LNCaP clone FGC (cell line): ENCODE results near the gene NCOA5.
"Not testable (repeated sequence)": the region's sequence is repeated elsewhere in the genome, so short reads cannot be mapped to it uniquely, and the experiment has no call there.

Experiments used
- DNase-seq: peaks from one replicate; pipeline ENCODE4 v3.0.0-alpha.2; 2011; ENCODE audit warnings: low read depth
- H3K4me3 ChIP-seq: 2 replicates; pipeline ENCODE4 v1.5.1; 2011; ENCODE audit warnings: mild to moderate bottlenecking, low read depth, low read length, control low read depth
- TF ChIP-seq, protein P1 (sequence below): IDR thresholded peaks from 2 replicates; pipeline ENCODE4 v1.5.1; 2012; ENCODE audit warnings: mild to moderate bottlenecking; ENCODE audit not compliant: control insufficient read depth, insufficient read depth; ENCODE audit errors: extremely low read depth

Gene NCOA5

DNA sequence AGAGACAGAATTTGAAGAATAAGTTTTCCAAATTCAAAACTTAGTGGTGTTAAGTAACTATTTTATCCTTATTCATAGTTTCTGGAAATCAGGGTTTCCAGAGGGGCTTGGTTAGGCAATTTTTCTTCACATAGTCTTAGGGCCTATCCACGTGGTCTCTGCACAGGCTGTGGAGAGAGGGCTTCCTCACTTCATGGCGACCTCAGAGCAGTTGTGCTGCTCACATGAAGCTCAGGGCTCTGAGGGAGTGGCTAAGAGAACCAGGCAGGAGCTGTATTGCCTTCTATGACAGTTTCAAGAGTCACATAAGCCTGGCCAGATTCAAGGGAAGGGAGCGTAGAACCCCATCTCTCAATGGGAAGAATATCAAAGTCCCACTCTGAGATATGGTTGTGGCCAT, 14.5 kb upstream of the NCOA5 start:
- no peak for DNase-seq
- TF ChIP-seq, protein P1, sequence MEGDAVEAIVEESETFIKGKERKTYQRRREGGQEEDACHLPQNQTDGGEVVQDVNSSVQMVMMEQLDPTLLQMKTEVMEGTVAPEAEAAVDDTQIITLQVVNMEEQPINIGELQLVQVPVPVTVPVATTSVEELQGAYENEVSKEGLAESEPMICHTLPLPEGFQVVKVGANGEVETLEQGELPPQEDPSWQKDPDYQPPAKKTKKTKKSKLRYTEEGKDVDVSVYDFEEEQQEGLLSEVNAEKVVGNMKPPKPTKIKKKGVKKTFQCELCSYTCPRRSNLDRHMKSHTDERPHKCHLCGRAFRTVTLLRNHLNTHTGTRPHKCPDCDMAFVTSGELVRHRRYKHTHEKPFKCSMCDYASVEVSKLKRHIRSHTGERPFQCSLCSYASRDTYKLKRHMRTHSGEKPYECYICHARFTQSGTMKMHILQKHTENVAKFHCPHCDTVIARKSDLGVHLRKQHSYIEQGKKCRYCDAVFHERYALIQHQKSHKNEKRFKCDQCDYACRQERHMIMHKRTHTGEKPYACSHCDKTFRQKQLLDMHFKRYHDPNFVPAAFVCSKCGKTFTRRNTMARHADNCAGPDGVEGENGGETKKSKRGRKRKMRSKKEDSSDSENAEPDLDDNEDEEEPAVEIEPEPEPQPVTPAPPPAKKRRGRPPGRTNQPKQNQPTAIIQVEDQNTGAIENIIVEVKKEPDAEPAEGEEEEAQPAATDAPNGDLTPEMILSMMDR = no peak
- no peak overlapping the region for H3K4me3 ChIP-seq

DNA sequence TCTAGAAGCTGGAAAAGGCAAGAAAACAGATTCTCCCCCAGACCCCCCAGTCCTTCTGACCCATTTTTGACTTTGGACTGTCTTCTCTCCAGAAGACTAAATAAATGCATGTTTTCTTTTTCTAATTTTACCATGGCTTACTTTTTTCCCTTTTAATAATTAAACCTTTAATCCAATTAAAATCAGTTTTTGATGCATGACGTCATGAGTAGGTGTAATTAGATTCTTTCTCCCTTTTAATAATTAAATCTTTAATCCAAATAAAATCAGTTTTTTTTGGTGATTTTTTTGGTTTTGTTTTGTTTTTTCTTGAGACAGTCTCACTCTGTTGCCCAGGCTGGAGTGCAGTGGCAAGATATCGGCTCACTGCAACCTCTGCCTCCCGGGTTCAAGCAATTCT, 13.2 kb upstream of the NCOA5 start:
- TF ChIP-seq, protein P1 = no peak
- DNase-seq = no peak
- H3K4me3 ChIP-seq = no peak overlapping the region

DNA sequence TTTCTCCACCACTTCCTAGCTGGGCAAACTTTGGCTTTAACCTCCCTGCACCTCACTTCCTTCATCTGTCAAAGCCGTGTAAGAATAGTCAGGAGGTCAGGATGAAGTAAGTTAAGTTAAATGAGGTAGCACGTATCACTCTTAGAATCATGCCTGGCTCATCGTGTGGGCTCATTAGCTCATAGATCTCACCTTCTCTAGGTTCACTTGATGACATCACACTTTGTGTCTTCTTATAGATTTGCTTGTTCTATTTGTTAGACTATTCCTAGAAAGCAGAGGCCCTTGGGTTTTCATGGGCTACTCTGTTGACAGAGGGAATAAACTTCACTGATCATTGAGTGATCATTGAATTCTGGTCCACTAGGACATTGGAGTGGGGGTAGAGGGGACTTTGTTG, 12.2 kb upstream of the NCOA5 start:
- TF ChIP-seq, protein P1 = no peak
- DNase-seq = no peak
- H3K4me3 ChIP-seq = no peak overlapping the region

DNA sequence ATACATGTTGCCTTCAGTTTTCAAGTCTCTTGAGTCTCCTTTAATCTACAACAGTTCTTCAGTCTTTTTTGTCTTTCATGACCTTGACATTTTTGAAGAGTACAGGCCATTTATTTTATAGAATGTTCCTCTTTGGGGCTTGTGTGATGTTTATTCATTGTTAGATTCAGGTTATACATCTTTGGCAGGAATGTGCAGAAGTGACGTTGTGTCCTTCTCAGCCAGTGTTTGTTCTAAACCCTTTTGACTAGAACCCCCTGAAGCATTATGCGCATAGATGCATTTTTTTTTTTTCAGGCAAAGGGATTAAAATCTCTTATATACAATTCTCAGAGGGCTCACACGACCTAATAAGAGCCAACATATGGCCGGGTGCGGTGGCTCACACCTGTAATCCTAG, 11.2 kb upstream of the NCOA5 start:
- no peak for DNase-seq
- TF ChIP-seq, protein P1 = no peak
- no peak overlapping the region for H3K4me3 ChIP-seq

DNA sequence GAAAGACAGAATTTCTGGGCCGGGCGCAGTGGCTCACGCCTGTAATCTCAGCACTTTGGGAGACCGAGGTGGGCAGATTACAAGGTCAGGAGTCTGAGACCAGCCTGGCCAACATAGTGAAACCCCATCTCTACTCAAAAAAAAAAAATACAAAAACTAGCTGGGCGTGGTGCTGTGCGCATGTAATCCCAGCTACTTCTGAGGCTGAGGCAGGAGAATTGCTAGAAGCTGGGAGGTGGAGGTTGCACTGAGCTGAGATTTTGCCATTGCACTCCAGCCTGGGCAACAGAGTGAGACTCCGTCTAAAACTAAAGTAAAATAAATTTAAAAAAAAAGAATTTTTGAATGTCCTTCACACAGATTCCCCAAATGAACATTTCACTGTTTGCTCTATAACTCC, 10.7 kb upstream of the NCOA5 start:
- not testable (repeated sequence) for DNase-seq, H3K4me3 ChIP-seq

DNA sequence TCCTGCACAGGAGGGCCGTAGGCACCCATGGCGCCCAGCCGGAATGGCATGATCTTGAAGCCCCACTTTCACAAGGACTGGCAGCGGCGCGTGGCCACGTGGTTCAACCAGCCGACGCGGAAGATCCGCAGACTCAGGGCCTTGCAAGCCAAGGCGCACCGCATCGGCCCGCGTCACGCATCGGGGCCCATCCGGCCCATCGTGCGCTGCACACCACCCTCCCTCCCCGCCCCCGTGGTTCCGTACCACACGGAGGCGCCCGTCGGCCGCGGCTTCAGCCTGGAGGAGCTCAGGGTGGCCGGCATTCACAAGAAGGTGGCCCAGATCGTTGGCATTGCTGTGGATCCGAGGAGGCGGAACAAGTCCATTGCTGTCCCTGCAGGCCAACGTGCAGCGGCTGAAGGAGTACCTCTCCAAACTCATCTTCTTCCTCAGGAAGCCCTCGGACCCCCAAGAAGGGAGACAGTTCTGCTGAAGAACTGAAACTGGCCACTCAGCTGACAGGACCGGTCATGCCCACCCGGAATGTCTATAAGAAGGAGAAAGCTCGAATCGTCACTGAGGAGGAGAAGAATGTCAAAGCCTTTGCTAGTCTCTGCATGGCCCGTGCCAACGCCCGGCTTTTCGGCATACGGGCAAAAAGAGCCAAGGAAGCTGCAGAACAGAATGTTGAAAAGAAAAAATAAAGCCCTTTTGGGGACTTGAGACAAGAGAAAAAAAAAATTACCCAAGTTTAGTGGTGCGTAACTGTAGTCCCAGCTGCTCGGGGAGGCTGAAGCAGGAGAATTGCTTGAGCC, 9.9 kb upstream of the NCOA5 start:
- DNase-seq = no peak
- TF ChIP-seq, protein P1 = no peak
- H3K4me3 ChIP-seq = no peak overlapping the region

DNA sequence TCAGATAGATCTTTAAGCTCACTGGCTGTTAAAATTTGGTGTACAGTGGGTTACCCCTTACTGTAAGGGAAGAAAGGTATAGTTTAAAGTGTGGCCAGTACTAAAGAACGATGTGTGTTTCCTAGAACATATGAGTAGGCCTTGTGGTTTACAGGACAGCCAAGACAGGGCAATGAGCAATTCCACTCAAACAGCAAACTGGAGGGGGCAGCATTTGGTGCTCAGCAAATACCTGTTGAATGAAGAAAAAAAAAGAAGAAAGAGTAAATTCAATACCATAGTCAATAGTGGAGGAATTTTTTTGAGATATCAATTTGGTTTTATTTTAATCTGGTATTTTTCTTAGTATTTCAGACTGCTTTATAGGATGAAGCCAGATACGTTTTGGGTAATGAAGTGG, 3.8 kb upstream of the NCOA5 start:
- no peak for DNase-seq
- TF ChIP-seq, protein P1 = no peak

DNA sequence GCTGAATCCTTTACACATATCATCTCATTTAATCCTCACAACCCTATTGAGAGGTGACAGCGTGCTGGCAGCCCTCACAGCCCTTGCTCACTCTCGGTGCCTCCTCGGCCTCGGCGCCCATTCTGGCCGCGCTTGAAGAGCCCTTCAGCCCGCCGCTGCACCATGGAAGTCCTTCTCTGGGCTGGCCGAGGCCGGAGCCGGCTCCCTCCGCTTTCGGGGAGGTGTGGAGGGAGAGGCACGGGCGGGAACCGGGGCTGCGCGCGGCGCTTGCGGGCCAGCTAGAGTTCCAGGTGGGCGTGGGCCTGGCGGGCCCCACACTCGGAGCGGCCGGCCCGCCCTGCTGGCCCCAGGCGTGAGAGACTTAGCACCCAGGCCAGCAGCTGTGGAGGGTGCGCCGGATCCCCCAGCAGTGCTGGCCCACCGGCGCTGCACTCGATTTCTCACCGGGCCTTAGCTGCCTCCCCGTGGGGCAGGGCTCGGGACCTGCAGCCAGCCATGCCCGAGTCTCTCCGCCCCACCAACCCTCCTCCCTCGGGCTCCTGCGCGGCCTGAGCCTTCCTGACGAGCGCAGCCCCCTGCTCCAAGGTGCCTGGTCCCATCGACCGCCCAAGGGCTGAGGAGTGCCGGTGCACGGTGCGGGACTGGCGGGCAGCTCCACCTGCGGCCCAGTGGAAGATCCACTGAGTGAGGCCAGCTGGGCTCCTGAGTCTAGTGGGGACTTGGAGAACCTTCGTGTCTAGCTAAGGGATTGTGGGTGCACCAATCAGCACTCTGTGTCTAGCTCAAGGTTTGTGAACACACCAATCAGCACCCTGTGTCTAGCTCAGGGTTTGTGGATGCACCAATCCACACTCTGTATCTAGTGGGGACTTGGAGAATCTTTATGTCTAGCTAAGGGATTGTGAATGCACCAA, 2.1 kb upstream of the NCOA5 start:
- not testable (repeated sequence) for DNase-seq, H3K4me3 ChIP-seq

More for the DNA sequence above, 3.8 kb upstream of the NCOA5 start:
- no peak overlapping the region for H3K4me3 ChIP-seq
